ENCODE data around the gene ZNRF2.

DNA sequence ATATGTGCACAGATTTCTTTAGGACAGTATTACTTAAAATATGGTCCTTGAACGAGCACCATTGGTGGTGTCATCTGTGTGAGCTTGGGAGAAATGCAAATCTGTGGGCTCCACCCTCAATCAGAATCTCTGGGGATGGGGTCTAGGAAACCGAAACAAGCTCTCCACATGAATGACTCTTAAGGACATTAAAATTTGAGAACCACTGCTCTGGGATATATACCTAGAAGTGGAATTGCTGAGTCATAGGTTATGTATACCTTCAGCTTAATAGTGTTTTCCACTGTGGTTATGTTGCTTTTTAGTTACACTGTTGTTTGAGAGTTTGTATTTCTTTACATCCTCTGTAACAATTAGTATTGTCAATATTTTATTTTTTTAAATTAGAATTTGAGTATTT, 24.0 kb downstream of the ZNRF2 start:
- TF ChIP-seq, protein P1, sequence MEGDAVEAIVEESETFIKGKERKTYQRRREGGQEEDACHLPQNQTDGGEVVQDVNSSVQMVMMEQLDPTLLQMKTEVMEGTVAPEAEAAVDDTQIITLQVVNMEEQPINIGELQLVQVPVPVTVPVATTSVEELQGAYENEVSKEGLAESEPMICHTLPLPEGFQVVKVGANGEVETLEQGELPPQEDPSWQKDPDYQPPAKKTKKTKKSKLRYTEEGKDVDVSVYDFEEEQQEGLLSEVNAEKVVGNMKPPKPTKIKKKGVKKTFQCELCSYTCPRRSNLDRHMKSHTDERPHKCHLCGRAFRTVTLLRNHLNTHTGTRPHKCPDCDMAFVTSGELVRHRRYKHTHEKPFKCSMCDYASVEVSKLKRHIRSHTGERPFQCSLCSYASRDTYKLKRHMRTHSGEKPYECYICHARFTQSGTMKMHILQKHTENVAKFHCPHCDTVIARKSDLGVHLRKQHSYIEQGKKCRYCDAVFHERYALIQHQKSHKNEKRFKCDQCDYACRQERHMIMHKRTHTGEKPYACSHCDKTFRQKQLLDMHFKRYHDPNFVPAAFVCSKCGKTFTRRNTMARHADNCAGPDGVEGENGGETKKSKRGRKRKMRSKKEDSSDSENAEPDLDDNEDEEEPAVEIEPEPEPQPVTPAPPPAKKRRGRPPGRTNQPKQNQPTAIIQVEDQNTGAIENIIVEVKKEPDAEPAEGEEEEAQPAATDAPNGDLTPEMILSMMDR (IDR thresholded peaks at IDR 0.05; ENCODE audit: poor library complexity), result no peak
- no peak for TF ChIP-seq EZH2 (IDR thresholded peaks at IDR 0.05; ENCODE audit: borderline replicate concordance)
- no peak for TF ChIP-seq EZH2phosphoT487 (IDR thresholded peaks at IDR 0.05; ENCODE audit: low read depth, severe bottlenecking, unreplicated experiment)
